Ammon's horn (tissue), 1 donor: ENCODE results near the gene IFI27L1.
A peak's percentile ranks its signal among the peaks of the same experiment; 100 is the strongest.
"Not testable (repeated sequence)": the region's sequence is repeated elsewhere in the genome, so short reads cannot be mapped to it uniquely, and the experiment has no call there.

Experiments used
- DNase-seq: peaks from one replicate; pipeline ENCODE4 v3.0.0-alpha.2; 2016; ENCODE audit warnings: low spot score

IFI27L1 gene

DNA sequence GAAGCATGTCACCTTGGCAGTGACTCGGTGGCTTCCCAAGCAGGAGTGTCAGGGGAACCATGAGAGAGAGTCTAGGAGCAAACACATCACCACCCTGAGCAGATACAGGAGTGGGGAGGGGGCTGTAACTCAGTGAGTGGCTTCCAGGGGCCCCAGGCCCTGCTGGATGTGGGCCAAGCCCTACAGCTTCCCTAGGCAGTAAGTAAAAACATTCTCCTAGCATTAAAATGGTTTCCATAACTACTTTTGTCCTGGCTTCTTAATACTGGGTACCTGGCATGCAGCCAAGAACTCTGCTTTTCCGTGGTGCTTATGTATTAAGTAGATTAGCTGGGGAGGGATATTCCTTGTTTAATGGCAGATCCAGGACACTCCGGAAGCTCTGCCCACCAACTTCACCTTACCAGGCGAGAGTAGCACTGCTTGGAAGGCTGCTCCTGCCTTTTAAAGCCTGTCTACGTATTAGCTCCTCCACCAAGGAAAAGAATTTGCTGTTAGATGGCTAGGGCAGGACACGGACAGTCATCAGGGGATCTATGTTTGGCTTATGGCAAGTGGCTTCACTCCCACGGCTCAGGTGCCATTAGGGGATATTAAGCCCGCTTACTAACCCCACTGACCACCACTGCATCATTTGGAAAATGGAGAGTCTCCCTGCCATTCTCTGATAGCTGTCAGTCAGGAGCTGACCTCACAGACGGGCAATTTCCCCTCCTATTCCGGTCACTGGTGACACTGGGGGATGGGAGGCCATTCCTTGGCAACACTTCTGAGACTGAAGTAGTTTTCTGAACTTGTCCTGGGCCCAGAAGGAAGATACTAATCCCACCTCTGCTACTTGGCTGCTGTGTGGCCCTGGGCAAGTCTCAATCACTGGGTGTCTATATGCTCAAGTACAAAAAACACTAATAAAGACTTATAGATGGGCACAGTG, 32.2 kb upstream of the IFI27L1 start:
- peak; percentile 1 for DNase-seq

DNA sequence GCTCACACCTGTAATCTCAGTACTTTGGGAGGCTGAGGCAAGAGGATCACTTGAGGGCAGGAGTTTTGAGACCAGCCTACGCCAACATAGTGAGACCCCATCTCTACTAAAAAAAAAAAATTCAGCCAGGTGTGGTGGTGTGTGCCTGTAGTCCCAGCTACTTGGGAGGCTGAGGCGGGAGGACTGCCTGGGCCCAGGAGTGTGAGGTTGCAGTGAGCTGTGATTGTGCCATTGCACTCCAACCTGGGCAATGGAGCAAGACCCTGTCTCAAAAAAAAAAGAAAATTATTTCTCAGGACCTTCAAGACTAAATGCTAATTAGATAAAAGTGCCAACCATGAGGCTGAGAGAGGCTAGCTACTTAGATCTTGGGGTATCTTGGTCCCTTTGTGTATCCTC, 31.5 kb upstream of the IFI27L1 start:
- DNase-seq, result no peak

DNA sequence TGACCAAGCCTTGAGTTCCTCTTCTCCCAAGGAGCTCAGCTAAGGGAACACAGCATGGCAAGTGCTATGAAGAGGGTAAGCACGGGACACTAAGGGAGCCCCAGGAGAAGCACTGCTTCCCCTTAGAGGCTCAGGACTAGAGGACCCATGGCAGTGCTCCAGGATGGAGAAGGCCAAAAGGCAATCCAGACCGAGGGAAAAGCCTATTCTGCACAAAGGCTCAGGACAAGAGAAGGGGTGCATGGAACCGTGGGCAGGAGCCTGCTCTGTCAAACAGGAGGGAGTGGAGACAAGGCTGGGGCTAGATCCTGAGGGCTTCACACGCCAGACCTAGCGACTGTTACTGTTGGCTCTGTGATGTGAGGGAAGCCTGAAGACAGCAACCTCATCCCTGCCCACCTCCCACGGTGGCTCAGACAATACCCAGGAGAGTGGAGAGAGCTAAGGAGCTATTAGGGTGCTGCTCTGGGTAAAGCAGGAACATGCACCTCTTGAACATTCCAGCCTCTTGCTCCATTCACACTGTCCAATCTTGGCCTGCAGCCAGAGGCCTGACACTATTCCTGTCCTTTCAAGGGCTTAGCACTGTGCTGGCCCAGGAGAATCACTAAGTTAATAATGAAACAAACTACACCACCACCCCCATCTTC, 30.8 kb upstream of the IFI27L1 start:
- peak; percentile 4 for DNase-seq

DNA sequence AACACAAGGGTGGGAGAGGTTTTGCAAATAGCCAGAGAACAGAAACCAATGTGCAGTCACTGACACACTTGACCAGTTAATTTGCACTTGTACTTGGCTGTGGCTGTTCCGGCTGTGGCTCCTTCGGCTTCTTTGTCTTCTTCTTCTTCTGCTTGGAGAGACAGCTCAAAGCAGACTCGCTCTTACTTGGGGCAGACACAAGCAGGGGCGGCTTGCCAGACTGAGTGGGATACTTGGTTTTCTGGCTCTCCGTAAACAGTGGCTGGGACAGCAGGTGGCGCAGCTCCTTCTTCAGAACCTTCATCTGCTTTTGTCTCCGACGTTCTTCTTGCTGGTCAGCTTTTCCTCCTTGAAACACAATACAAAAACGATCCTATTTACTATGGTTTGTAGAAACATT, 30.0 kb upstream of the IFI27L1 start:
- peak; percentile 89 for DNase-seq

DNA sequence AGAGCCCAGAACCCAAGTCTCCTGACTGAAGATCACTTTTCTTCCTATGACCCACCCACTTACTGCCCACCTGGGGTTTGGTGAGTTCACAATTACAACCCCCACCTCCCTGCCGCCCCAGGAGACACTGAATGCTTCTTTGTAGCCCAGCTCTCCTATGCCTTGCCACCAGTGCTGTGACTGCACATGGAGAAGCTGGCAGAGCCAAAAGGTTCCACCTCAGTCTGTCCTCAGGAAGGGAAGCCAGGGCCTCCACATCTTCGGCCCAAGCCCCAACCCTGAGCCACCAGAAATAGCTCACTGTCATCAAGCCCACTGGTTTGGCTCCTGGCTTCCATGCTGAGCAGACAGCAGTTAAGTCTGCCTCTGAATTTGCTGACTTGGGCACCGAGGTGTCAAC, 29.3 kb upstream of the IFI27L1 start:
- DNase-seq, result peak; percentile 1

DNA sequence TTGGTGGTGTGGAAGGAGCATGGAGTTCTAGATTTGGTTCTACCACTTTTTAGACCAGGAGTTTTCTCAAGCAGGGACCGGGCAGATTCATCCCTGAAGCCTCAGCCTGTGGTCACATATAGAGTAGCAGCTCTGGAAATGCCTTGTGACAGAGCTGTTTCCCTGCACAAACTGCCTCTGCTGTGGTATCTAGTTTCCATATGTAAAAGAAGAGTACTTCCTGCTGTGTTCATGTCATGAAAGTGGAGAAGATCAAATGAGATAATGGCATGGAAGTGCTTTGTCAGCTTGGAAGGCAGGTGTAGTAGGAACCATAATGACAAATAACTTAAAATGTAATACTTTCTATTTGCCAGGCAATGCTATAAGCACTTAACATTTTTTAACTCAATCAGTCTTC, 28.9 kb upstream of the IFI27L1 start:
- peak; percentile 0 for DNase-seq

DNA sequence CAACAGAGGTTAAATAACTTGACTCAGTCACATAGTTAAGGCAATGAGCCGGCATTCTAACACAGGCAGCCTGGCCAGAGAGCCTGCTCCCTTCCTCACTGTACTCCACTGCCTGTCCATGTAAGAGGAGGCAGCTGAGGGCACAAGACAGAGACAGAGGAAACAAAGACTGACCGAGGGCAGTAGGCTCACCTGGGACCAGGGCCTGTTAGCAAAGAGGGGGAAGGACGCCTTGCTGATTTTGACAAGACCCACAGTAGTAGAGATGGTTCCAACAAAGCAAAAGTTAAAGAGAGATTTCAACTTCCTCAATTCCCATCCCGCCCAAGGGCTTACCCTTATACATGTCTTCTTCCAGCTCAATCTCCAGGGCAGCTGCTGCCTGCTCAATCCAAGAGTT, 28.4 kb upstream of the IFI27L1 start:
- peak; percentile 0 for DNase-seq

DNA sequence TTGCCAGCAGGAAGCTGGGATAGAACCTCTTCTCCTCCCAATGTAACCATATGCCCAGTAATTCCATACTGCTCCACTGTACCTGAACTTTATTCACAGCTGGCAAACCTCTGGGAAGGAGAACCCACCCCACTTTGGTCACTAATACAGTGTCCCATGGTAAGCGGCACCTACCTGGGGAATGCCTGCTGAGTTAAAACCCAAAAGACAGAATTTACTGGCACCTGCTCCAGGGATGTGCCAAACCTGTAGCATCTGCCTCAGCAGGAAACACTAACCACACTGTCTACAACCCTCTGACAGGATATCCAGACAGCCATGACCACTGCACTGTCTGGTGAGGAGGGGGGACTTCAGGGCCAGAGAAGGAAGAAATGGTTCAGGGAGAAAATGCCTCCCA, 26.7 kb upstream of the IFI27L1 start:
- peak; percentile 1 for DNase-seq

DNA sequence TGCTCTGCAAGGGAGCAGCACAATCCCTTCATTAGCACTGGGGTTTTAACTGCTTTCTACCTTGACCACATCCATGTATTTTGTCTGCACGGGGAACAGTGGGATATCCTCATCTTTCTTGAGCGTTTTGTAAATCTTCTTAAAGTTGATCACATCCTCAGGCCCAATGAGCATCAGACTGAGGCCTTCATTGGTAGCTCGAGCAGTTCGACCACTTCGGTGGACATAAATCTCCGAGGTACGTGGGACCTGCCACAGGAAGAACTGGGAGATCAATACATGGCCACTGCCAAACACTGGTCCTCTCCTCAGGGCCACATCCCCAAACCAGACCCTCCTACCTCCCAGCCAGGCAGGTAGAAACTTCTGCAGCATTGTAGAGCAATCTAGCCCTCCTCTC, 26.2 kb upstream of the IFI27L1 start:
- peak; percentile 1 for DNase-seq

DNA sequence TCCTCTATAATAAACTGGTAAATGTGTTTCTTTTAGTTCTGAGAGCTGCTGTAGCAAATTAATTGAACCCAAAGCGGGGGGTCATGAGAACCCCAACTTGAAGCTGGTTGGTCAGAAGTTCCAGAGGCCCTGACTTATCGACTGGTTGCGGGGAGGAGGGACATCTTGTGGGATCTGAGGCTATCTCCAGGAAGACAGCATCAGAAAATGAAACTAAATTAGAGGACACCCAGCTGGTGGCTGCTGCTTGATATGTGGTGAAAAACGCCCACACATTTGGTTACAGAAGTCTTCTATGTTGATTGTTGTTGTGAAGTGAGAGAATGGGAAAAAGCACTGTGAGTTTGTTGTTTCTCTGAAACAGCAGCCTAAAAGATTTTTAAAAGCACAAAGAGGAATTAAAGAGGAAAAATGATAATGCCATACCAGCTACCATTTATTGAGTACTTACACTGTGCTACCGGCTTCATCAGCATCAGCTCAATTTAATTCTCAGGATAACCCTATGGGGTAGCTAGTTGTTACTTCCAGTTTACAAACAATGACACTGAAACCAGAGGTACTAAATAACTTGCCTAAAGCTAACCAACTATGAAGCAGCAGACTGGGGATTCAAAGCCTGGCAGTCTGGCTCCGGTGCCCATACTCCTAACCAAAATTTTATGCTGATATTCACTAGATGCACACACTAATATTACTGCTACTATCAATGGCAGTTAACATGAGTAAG, 24.4 kb upstream of the IFI27L1 start:
- peak; percentile 9 for DNase-seq

DNA sequence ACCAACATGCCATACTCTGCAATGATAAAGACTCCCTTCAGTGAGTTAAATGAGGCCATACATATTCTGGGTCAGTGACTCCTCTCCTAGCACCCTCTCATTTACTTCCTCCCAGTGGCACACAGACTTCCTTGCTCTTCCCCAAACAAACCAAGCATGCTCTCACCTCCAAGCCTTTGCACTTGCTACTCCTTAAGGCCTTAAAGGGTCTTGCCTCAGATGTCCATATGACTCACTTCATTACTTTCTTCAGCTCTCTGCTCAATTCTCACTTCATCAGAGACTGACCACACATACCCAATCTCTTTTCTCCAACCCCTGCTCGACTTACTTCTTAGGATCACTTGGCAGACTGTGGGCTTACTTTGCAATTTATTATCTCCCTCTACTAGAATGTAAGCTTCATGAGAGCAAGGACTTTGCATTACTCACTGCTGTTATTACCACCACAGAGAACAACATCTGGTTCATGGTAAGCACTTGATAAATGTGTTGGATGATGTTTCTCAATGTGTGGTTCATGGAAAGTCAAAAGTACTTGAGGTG, 22.9 kb upstream of the IFI27L1 start:
- no peak for DNase-seq

DNA sequence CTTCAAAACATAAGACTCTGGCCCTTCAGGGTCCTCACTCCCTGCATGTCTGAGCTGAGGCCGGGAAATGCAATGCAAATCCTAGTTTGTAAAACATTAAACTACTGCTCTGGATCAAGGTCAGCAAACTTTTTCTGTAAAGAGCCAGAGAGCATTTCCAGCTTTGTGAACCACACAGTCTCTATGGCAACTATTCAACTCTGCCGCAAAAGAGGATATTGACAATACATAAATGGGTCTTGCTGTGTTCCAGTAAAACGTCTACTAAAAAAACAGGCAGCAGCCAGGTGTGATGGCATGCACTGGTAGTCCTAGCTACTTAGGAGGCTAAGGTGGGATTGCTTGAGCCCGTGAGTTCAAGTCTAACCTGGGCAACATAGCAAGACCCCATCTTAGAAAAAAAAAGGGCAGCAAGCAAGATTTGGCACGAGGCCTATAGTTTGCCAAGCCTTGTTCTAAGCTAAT, 22.4 kb upstream of the IFI27L1 start:
- DNase-seq, result peak; percentile 4

DNA sequence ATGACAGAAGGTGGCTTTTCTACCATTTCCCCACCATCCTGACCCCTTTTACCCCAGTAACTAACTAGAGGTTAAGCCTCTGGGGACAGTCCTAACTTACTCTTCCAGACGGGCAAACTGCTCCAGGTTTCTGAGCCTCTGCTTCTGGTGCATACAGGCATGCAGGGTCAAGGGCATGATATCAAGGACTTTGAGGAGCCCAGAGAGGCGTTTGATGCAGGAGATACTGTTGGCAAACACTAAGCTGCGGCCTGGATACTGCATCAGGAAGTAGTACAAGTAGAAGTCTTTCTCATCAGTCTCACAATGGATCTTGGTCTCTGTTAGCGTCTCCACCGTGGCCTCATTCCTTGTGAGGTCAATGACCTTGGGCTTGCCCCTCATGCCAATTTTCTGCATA, 21.1 kb upstream of the IFI27L1 start:
- DNase-seq, result peak; percentile 1

DNA sequence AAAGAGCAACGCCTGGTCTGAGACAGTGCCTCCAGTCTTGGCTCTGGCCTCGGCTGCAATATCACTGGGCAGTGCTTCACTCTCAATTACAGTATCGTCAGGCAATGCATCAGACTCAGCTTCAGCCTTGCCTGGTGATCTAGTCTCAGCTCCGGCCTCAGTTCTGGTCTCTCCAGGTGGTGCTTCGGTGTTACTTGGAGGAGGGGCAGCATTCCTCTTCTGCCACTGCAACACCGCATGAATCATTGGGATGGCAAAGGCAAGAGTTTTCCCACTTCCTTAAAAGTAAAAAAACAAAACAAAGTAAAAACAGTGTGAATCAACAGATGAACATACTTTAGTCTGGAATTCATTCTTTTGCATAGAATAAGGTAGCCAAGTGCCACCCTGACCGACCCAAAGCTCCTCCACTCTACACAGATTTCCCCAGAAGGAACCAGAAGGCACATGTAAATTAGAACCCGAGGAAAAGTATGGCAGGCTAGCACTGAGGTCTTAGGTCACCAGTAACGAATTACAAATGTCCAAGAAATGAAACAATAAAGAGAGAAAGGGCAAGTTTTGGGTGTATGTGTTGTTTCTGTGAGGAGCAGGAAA, 18.7 kb upstream of the IFI27L1 start:
- no peak for DNase-seq

DNA sequence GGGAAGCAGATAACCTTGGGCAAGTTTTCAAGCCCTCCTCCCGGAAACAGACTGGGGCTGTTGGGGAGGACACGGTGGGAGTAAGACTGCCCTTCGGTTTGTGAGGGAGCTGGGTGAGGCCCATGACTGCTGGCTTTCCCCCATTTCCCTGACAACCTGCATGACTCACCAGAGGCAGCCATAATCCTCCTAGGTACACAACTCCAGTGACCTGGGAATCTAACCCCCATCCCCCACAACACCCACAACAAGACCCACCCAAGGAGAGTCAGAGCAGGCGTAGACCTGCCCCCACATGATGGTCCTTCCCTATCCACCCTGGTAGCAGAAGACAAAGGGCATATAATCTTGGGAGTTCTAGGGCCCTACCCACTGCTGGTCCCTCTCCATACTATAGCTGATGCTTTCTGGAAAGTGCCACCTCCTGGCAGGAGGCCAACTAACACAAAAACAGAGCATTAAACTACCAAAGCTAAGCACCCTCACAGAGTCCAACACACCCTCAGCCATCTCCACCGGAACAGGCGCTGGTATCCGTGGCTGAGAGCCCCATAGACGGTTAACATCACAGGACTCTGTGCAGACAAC, 14.9 kb upstream of the IFI27L1 start:
- no peak for DNase-seq

DNA sequence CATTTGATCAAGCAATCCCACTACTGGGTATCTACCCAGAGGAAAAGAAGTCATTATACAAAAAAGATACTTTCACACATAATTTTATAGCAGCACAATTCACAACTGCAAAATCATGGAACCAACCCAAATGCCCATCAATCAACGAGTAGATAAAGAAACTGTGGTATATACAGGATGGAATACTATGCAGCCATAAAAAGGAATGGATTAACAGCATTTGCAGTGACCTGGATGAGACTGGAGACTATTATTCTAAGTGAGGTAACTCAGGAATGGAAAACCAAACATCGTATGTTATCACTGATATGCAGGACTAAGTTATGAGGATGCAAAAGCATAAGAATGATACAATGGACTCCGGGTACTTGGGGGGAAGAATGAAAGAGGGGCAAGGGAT, 9.0 kb upstream of the IFI27L1 start:
- DNase-seq, result not testable (repeated sequence)

DNA sequence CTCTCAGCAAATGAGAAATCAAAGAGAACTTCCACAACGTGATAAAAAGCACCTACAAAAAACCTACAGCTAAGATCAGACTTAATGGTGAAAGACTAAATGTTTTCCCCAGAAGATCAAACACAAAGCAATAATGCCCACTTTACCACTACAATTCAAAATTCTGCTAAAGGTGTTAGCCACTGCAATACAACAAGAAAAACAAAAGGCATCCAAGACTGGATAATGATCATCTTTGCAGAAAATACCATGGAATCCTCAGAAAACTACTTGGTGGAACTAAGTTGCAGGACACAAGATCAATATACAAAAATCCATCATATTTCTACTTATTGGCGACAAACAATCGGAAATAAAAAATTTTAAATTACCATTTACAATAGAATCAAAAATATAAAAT, 6.6 kb upstream of the IFI27L1 start:
- DNase-seq, result no peak

DNA sequence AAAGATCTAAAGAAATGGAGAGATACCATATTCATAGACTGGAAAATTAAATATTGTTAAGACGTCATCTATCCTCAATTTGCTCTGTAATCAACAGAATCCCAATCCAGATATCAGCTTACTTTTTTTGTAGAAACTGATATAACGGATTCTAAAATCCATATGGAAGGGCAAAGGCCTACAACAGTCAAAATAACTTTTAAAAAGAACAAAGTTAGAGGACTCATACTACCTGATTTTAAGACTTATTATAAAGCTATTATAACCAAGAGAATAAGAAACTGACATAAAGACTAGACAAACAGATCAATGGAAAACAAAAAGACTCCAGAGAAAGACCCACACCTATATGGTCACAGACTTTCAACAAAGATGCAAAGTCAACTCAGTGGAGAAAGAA, 6.1 kb upstream of the IFI27L1 start:
- DNase-seq, result no peak

DNA sequence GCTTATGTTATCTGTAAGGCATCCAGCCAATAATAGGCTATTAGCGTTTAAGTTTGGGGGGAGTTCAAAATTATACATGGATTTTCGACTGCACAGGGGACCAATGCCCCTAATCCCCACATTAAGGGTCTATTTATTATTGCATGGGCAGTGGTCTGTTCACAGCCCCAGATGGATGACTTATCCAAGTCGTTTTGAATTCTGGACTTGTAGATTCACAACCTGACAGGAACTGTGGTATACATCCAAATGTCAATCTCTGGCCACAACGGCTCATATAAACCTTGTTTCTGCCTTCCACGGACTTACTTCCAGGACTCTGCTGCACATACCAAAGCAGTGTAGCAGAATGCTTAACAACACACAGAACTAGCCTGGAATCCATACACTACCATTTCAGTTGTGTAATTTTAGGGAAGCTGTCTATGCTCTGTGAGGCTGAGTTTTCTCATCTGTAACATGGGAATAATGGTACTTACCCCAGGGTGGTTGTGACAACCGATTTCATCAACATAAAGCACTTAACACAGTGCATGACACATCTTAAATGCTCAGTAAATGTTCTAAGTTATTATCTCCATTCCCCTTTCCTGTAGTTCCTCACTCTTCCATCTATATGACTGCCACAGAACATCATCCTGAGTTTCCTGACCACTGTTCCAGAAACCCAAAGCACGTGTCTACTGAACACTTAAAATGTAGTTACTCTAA, 3.8 kb upstream of the IFI27L1 start:
- DNase-seq, result no peak

DNA sequence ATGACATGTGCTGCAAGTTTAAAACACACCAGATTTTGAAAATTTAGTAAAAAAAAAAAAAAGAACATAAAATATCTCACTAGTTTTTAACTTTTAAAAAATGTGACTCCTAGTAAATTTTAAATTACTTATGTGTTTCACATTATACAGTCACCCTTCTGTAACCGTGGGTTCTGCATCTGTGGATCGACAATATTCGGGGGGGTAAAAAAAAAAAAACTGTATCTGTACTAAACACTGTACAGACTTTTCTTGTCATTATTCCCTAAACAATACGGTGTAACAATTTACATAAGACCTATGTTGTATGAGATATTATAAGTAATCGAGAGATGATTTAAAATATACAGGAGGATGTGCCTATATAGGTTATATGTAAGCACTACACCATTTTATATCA, 3.3 kb upstream of the IFI27L1 start:
- no peak for DNase-seq
